ENCODE results near the gene GDF7. TPM values are rescaled to one million over a fixed set of nuclear protein-coding genes. Genes with fewer than 3 reads are reported as not detected.
A peak's percentile ranks its signal among the peaks of the same experiment; 100 is the strongest.

Gene GDF7
- total and polyA plus RNA-seq, 2 of the 4 experiments (the other 2 are of a cell fraction): under 0.01 to 0.02 TPM

- H3K9me3 ChIP-seq (ENCODE audit: control insufficient read depth, insufficient read depth, low read length): no peaks in the 10 kb centered on the region
- in situ Hi-C loops (cut with MboI; ENCODE audit: low sequenced_read_pairs) (no loop called here), intact Hi-C loops (cut with micrococcal nuclease) (no loop called here), dilution Hi-C loops (cut with HindIII; ENCODE audit: low sequenced_read_pairs, unreplicated experiment) (loop anchor here (25.0 kb wide), 1 partner anchor 238 kb away; no protein-coding TSS in a partner anchor)
- H3K23ac ChIP-seq (ENCODE audit: low read depth, low read length): no peak overlapping the region
- no peaks in the 10 kb centered on the region for H4K20me1 ChIP-seq (ENCODE audit: insufficient read depth, low read length)
- no peak overlapping the region for H2BK20ac ChIP-seq (ENCODE audit: low read depth, low read length)
- H2AK9ac ChIP-seq (replicated peaks; ENCODE audit: low read depth, low read length, poor library complexity): no peak overlapping the region
- H3K4me2 ChIP-seq (ENCODE audit: low read depth, low read length): peak overlapping the region; percentile 22; the same call in 1 of the 2 replicates
- H3K4ac ChIP-seq (ENCODE audit: low read depth, low read length): no peak overlapping the region
- TF ChIP-seq BHLHE40 (IDR thresholded peaks at IDR 0.05; ENCODE audit: low read depth, low read length) (no peak), CEBPB (IDR thresholded peaks at IDR 0.05; ENCODE audit: low read depth, low read length) (no peak), RFX5 (IDR thresholded peaks at IDR 0.05; ENCODE audit: low read depth, low read length) (no peak), CHD1 (IDR thresholded peaks at IDR 0.05; ENCODE audit: low read depth, low read length) (no peak), RAD21 (IDR thresholded peaks at IDR 0.05; ENCODE audit: low read length) (no peak)
- H3K9me1 ChIP-seq (ENCODE audit: insufficient read depth, low read length): 0 out of 2 replicates have a peak, but pooled peaks cover 3% of the 10 kb centered on the region
- H3K56ac ChIP-seq (ENCODE audit: extremely low read depth, insufficient read depth, low read length): no peak overlapping the region
- BruUV-seq (replicated peaks): no TSS peak
- H2BK5ac ChIP-seq (ENCODE audit: low read depth, low read length, poor library complexity, severe bottlenecking): no peak overlapping the region
- CTCF ChIA-PET: interaction anchor here (0.9 to 1.0 kb wide), 2 partner anchors 9 to 37 kb away, joined by 3 read pairs; no protein-coding TSS in a partner anchor
- 0 out of 4 replicates have a peak, but pooled peaks cover 0 to 3% of the 10 kb centered on the region in 2 experiments for H3K79me1 ChIP-seq (ENCODE audit: low read depth in 1 of 2, low read length in 2 of 2)
- no peak overlapping the region for H4K91ac ChIP-seq (ENCODE audit: insufficient read depth, low read depth, low read length)
- DNase-seq: no peak
- H2BK15ac ChIP-seq (ENCODE audit: low read depth, low read length): no peak overlapping the region
- no peak overlapping the region for H3K27ac ChIP-seq (ENCODE audit: insufficient read depth, low read length)
- H3K4me1 ChIP-seq (ENCODE audit: control insufficient read depth, insufficient read depth, low read length): peaks cover 4% of the 10 kb centered on the region
- no peak overlapping the region for H3K4me3 ChIP-seq (ENCODE audit: insufficient read depth, low read depth, low read length)
- no peak overlapping the region for H2BK120ac ChIP-seq (ENCODE audit: low read depth, low read length)
- H4K8ac ChIP-seq (ENCODE audit: low read depth in 2 of 2, low read length in 2 of 2): no peak overlapping the region
- no peak overlapping the region for H2AK5ac ChIP-seq (ENCODE audit: low read depth, low read length)
- peaks cover 3% of the 10 kb centered on the region; the same call in 1 of the 2 replicates for H3K36me3 ChIP-seq (ENCODE audit: control insufficient read depth, insufficient read depth, low read length)
- no peak overlapping the region for H2AFZ ChIP-seq (replicated peaks; ENCODE audit: low read length, poor library complexity)
- H3K18ac ChIP-seq (ENCODE audit: low read depth, low read length): no peak overlapping the region
- WGBS, 2 experiments (ENCODE audit: extremely low coverage in 2 of 2, insufficient read length in 1 of 2): no CpG with 5 or more reads among the region's 4 CpGs
- peak; percentile 25 for ATAC-seq (ENCODE audit: low read depth)
- no peak overlapping the region for H3K9ac ChIP-seq (ENCODE audit: low read depth, low read length)
- POLR2A ChIA-PET (ENCODE audit: unreplicated experiment): no interaction called here
- no peak overlapping the region for H4K5ac ChIP-seq (ENCODE audit: low read depth, low read length)
- no peaks in the 10 kb centered on the region for H3K27me3 ChIP-seq (ENCODE audit: control insufficient read depth, insufficient read depth, low read length)
- H3K14ac ChIP-seq (replicated peaks; ENCODE audit: low read depth, low read length): 0 out of 2 replicates have a peak overlapping the region, but pooled peaks have one; percentile 7
Observed at GRCh38 chr2:20698916-20699613, 32.1 kb downstream of the GDF7 start.

All from IMR-90 (cell line).